K562 (cell line): ENCODE measurements around the gene CEP68. TPM values are rescaled to one million over a fixed set of nuclear protein-coding genes. Genes with fewer than 3 reads are reported as not detected.
A peak's percentile ranks its signal among the peaks of the same experiment; 100 is the strongest.

Experiments used
- ATF3 ChIP-seq, 2 experiments: fragments of 450-650 bp in 1 of 2; sonication (generic) in 1 of 2; formaldehyde crosslinking in 1 of 2; IDR thresholded peaks in 1 of 2; conservative IDR thresholded peaks in 1 of 2; 2 replicates each; pipeline versions ENCODE4 v1.6.1 to v1.8.1; 2016 to 2023; ENCODE audit warnings: mild to moderate bottlenecking in 2 of 2, moderate library complexity in 2 of 2, inconsistent platforms in 1 of 2, missing genetic modification reagents in 1 of 2
- CXXC5 ChIP-seq: fragments of 250-450 bp; sonication (Bioruptor Pico); IDR thresholded peaks from 2 replicates; pipeline ENCODE4 v1.8.0; 2022; ENCODE audit warnings: inconsistent platforms, mild to moderate bottlenecking, moderate library complexity
- EHMT2 ChIP-seq: fragments of 450-650 bp; IDR thresholded peaks from 2 replicates; pipeline ENCODE4 v1.6.1; 2018; ENCODE audit warnings: antibody characterized with exemption
- JUND ChIP-seq, 2 experiments: IDR thresholded peaks; 2 replicates in 1 of 2; 3 replicates in 1 of 2; pipeline ENCODE4 v1.6.1; 2011; ENCODE audit warnings: borderline replicate concordance in 2 of 2, low read depth in 2 of 2, low read length in 2 of 2, improper control_type of control experiment in 1 of 2, missing biosample characterization in 1 of 2, missing genetic modification characterization in 1 of 2, missing genetic modification reagents in 1 of 2
- MTA3 ChIP-seq: fragments of 450-650 bp; formaldehyde crosslinking; IDR thresholded peaks from 2 replicates; pipeline ENCODE4 v1.6.1; 2017; ENCODE audit warnings: mild to moderate bottlenecking, borderline replicate concordance
- RB1 ChIP-seq: fragments of 450-650 bp; IDR thresholded peaks from 2 replicates; pipeline ENCODE4 v1.6.1; 2017; ENCODE audit warnings: low read depth, mild to moderate bottlenecking
- RBM14 ChIP-seq: fragments of 200-400 bp; formaldehyde crosslinking; IDR thresholded peaks from 2 replicates; pipeline ENCODE4 v1.6.1; 2018; ENCODE audit warnings: low read depth, mild to moderate bottlenecking, low read length, moderate library complexity, borderline replicate concordance; ENCODE audit not compliant: insufficient read depth
- SRSF7 ChIP-seq: fragments of 200-400 bp; formaldehyde crosslinking; optimal IDR thresholded peaks from 2 replicates; pipeline ENCODE3; 2017; ENCODE audit warnings: mild to moderate bottlenecking, low read depth, low read length
- TRIM28 ChIP-seq: fragments of 450-650 bp; IDR thresholded peaks from 2 replicates; pipeline ENCODE4 v1.6.1; 2017
- ZNF184 ChIP-seq: sonication (generic); formaldehyde crosslinking; IDR thresholded peaks from 2 replicates; pipeline ENCODE4 v1.5.0; 2020; ENCODE audit warnings: missing genetic modification reagents
- ZNF197 ChIP-seq: fragments of 200-800 bp; sonication (Bioruptor generic); IDR thresholded peaks from 2 replicates; pipeline ENCODE4 v1.6.1; 2016; ENCODE audit warnings: low read depth, missing genetic modification characterization, missing compliant biosample characterization
- polyA plus RNA-seq, 8 experiments: library from polyadenylated mRNA; depleted of rRNA in 4 of 8; stranded (reverse) in 5 of 8; unstranded in 3 of 8; fragments of >200 nt; fragmentation: Nextera tagmentation in 2 of 8; fragmentation: Illumina TruSeq in 1 of 8; extraction: Ambion mirVana in 2 of 8; extraction: Trizol in 1 of 8; gene quantifications; 2 replicates each; pipeline versions ENCODE4 v1.2.1 to v1.2.3, GENCODE V29; 2011 to 2014; ENCODE audit warnings: inconsistent platforms in 1 of 8, missing spikeins in 1 of 8
- total RNA-seq, 7 experiments: library from RNA; depleted of rRNA in 6 of 7; stranded (reverse); fragments of >200 nt in 6 of 7; fragmentation: Illumina TruSeq in 2 of 7; extraction: Trizol in 2 of 7; gene quantifications; 2 replicates each; pipeline versions ENCODE4 v1.2.1 to v1.2.3, GENCODE V29; 2011 to 2021; ENCODE audit warnings: low replicate concordance in 1 of 7

CEP68 gene
- total and polyA plus RNA-seq, 9 of the 15 experiments (the other 6 are each of a cell fraction or from before 2014, with no cell fraction given) = 1.4 to 8.5 (median 5.2) TPM

GRCh38 chr2:65024149-65024829, 31.9 kb upstream of the CEP68 start (continued):
- TF ChIP-seq EHMT2 (peak; percentile 25; the same call in 1 of the 2 replicates), ZNF184 (no peak), RB1 (no peak), TRIM28 (no peak), SRSF7 (no peak), ATF3 (IDR thresholded peaks at IDR 0.05) (peak; percentile 90), ATF3 (CRISPR knock-in tag; conservative IDR thresholded peaks at IDR 0.05) (no peak), ZNF197 (CRISPR knock-in tag) (no peak), RBM14 (no peak), MTA3 (peak; percentile 42; the same call in 1 of the 2 replicates), JUND (IDR thresholded peaks at IDR 0.05; ENCODE audit: borderline replicate concordance, low read depth, low read length) (peak; percentile 91), JUND (tag; IDR thresholded peaks at IDR 0.05; ENCODE audit: borderline replicate concordance, low read depth, low read length) (peak; percentile 81; the same call in 2 of the 3 replicates), CXXC5 (CRISPR knock-in tag) (peak; percentile 27; the same call in 1 of the 2 replicates)
- TF ChIP-seq, all 486 proteins: peak for 26
